Endothelial cell of umbilical vein (primary cell): Measurements from ENCODE around the gene KRTAP4-5. TPM values are rescaled to one million over a fixed set of nuclear protein-coding genes. Genes with fewer than 3 reads are reported as not detected.

Source experiments
- BruUV-seq: library from RNA; stranded (reverse); fragments of 400-500 nt; replicated peaks from 2 replicates; lab custom pipeline; 2021; lab: Mats Ljungman, UMichigan
- CTCF ChIA-PET: fragments of 300-600, 350-600 bp; sonication (Branson Sonifier 250); formaldehyde crosslinking; loops from one replicate; lab custom pipeline; 2021; ENCODE audit warnings: antibody characterized with exemption, inconsistent platforms; lab: Charles Lee
- POLR2A ChIA-PET: fragments of 300-600, 350-600 bp; sonication (Branson Sonifier 250); formaldehyde crosslinking; loops from one replicate; lab custom pipeline; 2021; ENCODE audit warnings: antibody characterized with exemption, inconsistent platforms; lab: Charles Lee
- DNase-seq: peaks from one replicate; pipeline ENCODE4 v3.0.0-alpha.2; 2011; ENCODE audit warnings: low read depth, low spot score
- FAIRE-seq: peaks from 2 replicates; lab custom pipeline; 2011; peaks lifted over from hg19 to GRCh38; lab: Jason Lieb, UNC
- H2AFZ ChIP-seq: 2 replicates; pipeline ENCODE4 v1.6.0; 2012; ENCODE audit warnings: low read depth, low read length, control low read depth, inconsistent platforms
- H3K27ac ChIP-seq: 2 replicates; pipeline ENCODE4 v1.5.1; 2011; ENCODE audit warnings: low read depth, mild to moderate bottlenecking, control low read depth, low read length, moderate library complexity; ENCODE audit not compliant: insufficient read depth
- H3K27me3 ChIP-seq, 2 experiments: 2 replicates each; pipeline versions ENCODE4 v1.6.0 to v1.6.1; 2011; ENCODE audit warnings: low read length in 2 of 2, mixed read lengths in 1 of 2; ENCODE audit not compliant: control insufficient read depth in 2 of 2, insufficient read depth in 2 of 2
- H3K36me3 ChIP-seq, 2 experiments: 2 replicates in 1 of 2; 3 replicates in 1 of 2; pipeline ENCODE4 v1.5.1; 2011; ENCODE audit warnings: low read length in 2 of 2, mild to moderate bottlenecking in 1 of 2, moderate library complexity in 1 of 2; ENCODE audit not compliant: control insufficient read depth in 2 of 2, insufficient read depth in 2 of 2; ENCODE audit errors: extremely low read depth in 1 of 2
- H3K4me1 ChIP-seq: 3 replicates; pipeline ENCODE4 v1.5.1; 2011; ENCODE audit warnings: mild to moderate bottlenecking, low read length; ENCODE audit not compliant: control insufficient read depth, insufficient read depth; ENCODE audit errors: extremely low read depth
- H3K4me2 ChIP-seq: 2 replicates; pipeline ENCODE4 v1.6.1; 2011; ENCODE audit warnings: low read length, control low read depth, mixed read lengths; ENCODE audit not compliant: insufficient read depth
- H3K4me3 ChIP-seq, 3 experiments: fragments of 200-600 bp in 1 of 3; sonication (generic), shearing (Covaris generic) in 1 of 3; replicated peaks in 1 of 3; 2 replicates each; pipeline ENCODE4 v1.5.1; 2011 to 2016; ENCODE audit warnings: control low read depth in 3 of 3, low read length in 3 of 3, mild to moderate bottlenecking in 2 of 3, inconsistent platforms in 1 of 3, low read depth in 1 of 3, moderate library complexity in 1 of 3; ENCODE audit not compliant: insufficient read depth in 1 of 3
- H3K79me2 ChIP-seq: 2 replicates; pipeline ENCODE4 v1.6.0; 2012; ENCODE audit warnings: low read length, inconsistent platforms; ENCODE audit not compliant: control insufficient read depth, insufficient read depth
- H3K9ac ChIP-seq: replicated peaks from 2 replicates; pipeline ENCODE3; 2011; ENCODE audit warnings: low read length, control low read depth; ENCODE audit not compliant: insufficient read depth; ENCODE audit errors: extremely low read depth
- H3K9me1 ChIP-seq: replicated peaks from 3 replicates; pipeline ENCODE4 v1.6.0; 2011; ENCODE audit warnings: mild to moderate bottlenecking, low read length; ENCODE audit not compliant: control insufficient read depth, insufficient read depth; ENCODE audit errors: extremely low read depth
- H3K9me3 ChIP-seq: replicated peaks from 2 replicates; pipeline ENCODE4 v1.5.1; 2012; ENCODE audit warnings: low read length, inconsistent platforms; ENCODE audit not compliant: control insufficient read depth, insufficient read depth
- H4K20me1 ChIP-seq: replicated peaks from 2 replicates; pipeline ENCODE3; 2011; ENCODE audit warnings: mild to moderate bottlenecking, low read length; ENCODE audit not compliant: control insufficient read depth, insufficient read depth; ENCODE audit errors: extremely low read depth
- CTCF ChIP-seq, 2 donors: IDR thresholded peaks; 1 replicate in 1 of 2; 2 replicates in 1 of 2; pipeline ENCODE4 v1.5.1; 2011; ENCODE audit warnings: low read length in 2 of 2, mild to moderate bottlenecking in 2 of 2, moderate library complexity in 2 of 2, control low read depth in 1 of 2, inconsistent platforms in 1 of 2, low read depth in 1 of 2; ENCODE audit not compliant: insufficient read depth in 1 of 2; ENCODE audit errors: extremely low read depth in 1 of 2
- EZH2 ChIP-seq: IDR thresholded peaks from 2 replicates; pipeline ENCODE4 v1.6.1; 2012; ENCODE audit warnings: borderline replicate concordance, low read depth, mild to moderate bottlenecking, moderate library complexity, low read length, inconsistent platforms; ENCODE audit not compliant: severe bottlenecking
- FOS ChIP-seq: IDR thresholded peaks from 2 replicates; pipeline ENCODE4 v1.6.1; 2011; ENCODE audit warnings: mild to moderate bottlenecking, low read length, moderate library complexity, borderline replicate concordance; ENCODE audit not compliant: insufficient read depth
- GATA2 ChIP-seq: IDR thresholded peaks from 2 replicates; pipeline ENCODE4 v1.7.0; 2011; ENCODE audit warnings: low read depth, mild to moderate bottlenecking, moderate library complexity, mixed read lengths, low read length; ENCODE audit not compliant: insufficient read length, insufficient read depth
- JUN ChIP-seq: IDR thresholded peaks from 2 replicates; pipeline ENCODE4 v1.6.1; 2011; ENCODE audit warnings: borderline replicate concordance, low read depth; ENCODE audit not compliant: insufficient read length, insufficient read depth
- MYC ChIP-seq: IDR thresholded peaks from one replicate; pipeline ENCODE4 v1.6.1; 2011; ENCODE audit warnings: mild to moderate bottlenecking, low read depth, low read length
- POLR2A ChIP-seq: IDR thresholded peaks from 2 replicates; pipeline ENCODE4 v1.6.1; 2012; ENCODE audit warnings: low read depth, mild to moderate bottlenecking, control low read depth, low read length
- POLR2AphosphoS5 ChIP-seq: IDR thresholded peaks from 2 replicates; pipeline ENCODE4 v1.6.1; 2012; ENCODE audit warnings: low read depth, mild to moderate bottlenecking, control low read depth, low read length, moderate library complexity; ENCODE audit not compliant: insufficient read depth
- dilution Hi-C: fragments of 300-500 bp; cut with MboI; formaldehyde crosslinking; loops from one replicate; pipeline ENCODE4 v1.15.0; 2019; ENCODE audit warnings: low sequenced_read_pairs; ENCODE audit not compliant: extremely low pct_ligation_motif_present
- intact Hi-C: fragments of 100-400 bp; cut with micrococcal nuclease; formaldehyde crosslinking; loops from one replicate; pipeline ENCODE4 v1.10.0; 2022
- polyA plus RNA-seq, 4 experiments: library from polyadenylated mRNA; depleted of rRNA in 3 of 4; stranded (reverse) in 3 of 4; unstranded in 1 of 4; fragments of >200 nt; gene quantifications; 2 replicates each; pipeline versions ENCODE4 v1.2.1 to v1.2.3, GENCODE V29; 2011 to 2012; ENCODE audit warnings: missing spikeins in 1 of 4
- total RNA-seq: library from RNA; stranded (reverse); gene quantifications from 2 replicates; pipeline ENCODE4 v1.2.3, GENCODE V29; 2021
- TF ChIP-seq, protein P1 (sequence below): IDR thresholded peaks from 2 replicates; pipeline ENCODE4 v1.6.1; 2011; ENCODE audit not compliant: insufficient read depth, insufficient read length

The KRTAP4-5 gene
- total and polyA plus RNA-seq, 2 donors (not counting 3 experiments of a cell fraction or from before 2014, with no cell fraction given), result not detected

GRCh38 chr17:41144846-41145245 is 4.8 kb downstream of the KRTAP4-5 start:
- dilution Hi-C loops, result no loop called here
- Histone ChIP-seq H3K27ac (no peak overlapping the region), H3K4me2 (no peak overlapping the region), H3K36me3 (no peaks in the 10 kb centered on the region), H2AFZ (no peak overlapping the region), H3K9ac (no peak overlapping the region), H4K20me1 (no peaks in the 10 kb centered on the region), H3K4me1 (no peaks in the 10 kb centered on the region), H3K9me3 (no peaks in the 10 kb centered on the region), H3K27me3 (no peaks in the 10 kb centered on the region), H3K4me3 (no peak overlapping the region), H3K9me1 (no peaks in the 10 kb centered on the region), H3K79me2 (no peaks in the 10 kb centered on the region)
- BruUV-seq, result no TSS peak
- TF ChIP-seq GATA2 (no peak), CTCF (IDR thresholded peaks at IDR 0.05; ENCODE audit: extremely low read depth in 1 of 2, insufficient read depth in 1 of 2, low read depth in 1 of 2, low read length in 2 of 2) (no peak), POLR2A (no peak)
- no peak for DNase-seq
- CTCF ChIA-PET, result no interaction called here
- no peak for FAIRE-seq
- intact Hi-C loops, result no loop called here
- POLR2A ChIA-PET, result no interaction called here

GRCh38 chr17:41141361-41141760 is 8.3 kb downstream of the KRTAP4-5 start:
- H3K9me3 ChIP-seq, result no peaks in the 10 kb centered on the region
- H4K20me1 ChIP-seq, result no peaks in the 10 kb centered on the region
- intact Hi-C loops (no loop called here), dilution Hi-C loops (no loop called here)
- no peaks in the 10 kb centered on the region for H3K36me3 ChIP-seq
- TF ChIP-seq POLR2AphosphoS5 (no peak), CTCF (IDR thresholded peaks at IDR 0.05; ENCODE audit: extremely low read depth in 1 of 2, insufficient read depth in 1 of 2, low read depth in 1 of 2, low read length in 2 of 2) (no peak), FOS (no peak), GATA2 (no peak), POLR2A (no peak), EZH2 (no peak), JUN (no peak), MYC (no peak)
- TF ChIP-seq, protein P1, sequence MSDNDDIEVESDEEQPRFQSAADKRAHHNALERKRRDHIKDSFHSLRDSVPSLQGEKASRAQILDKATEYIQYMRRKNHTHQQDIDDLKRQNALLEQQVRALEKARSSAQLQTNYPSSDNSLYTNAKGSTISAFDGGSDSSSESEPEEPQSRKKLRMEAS, result no peak
- BruUV-seq, result no TSS peak
- no peak overlapping the region for H3K27ac ChIP-seq
- POLR2A ChIA-PET, result no interaction called here
- H3K27me3 ChIP-seq, result no peaks in the 10 kb centered on the region
- no peak for DNase-seq
- no peaks in the 10 kb centered on the region for H3K79me2 ChIP-seq
- no peak overlapping the region for H2AFZ ChIP-seq
- no peak overlapping the region for H3K4me2 ChIP-seq
- FAIRE-seq, result no peak
- no peaks in the 10 kb centered on the region for H3K9me1 ChIP-seq
- H3K4me1 ChIP-seq, result no peaks in the 10 kb centered on the region
- CTCF ChIA-PET, result no interaction called here
- H3K9ac ChIP-seq, result no peak overlapping the region
- H3K4me3 ChIP-seq, result no peak overlapping the region
